Naive thymus-derived CD4-positive, alpha-beta T cell (primary cell): ENCODE results near the gene OFD1. TPM values are rescaled to one million over a fixed set of nuclear protein-coding genes. Genes with fewer than 3 reads are reported as not detected.

ENCODE experiments used
- ATAC-seq: fragments of 150-1000 bp; cut with Tn5 transposase; 2 replicates; pipeline ENCODE4 v1.10.0; 2021; ENCODE audit warnings: mild to moderate bottlenecking, moderate library complexity
- CTCF ChIA-PET: fragments of 350-600 bp; sonication (Branson Sonifier 250); formaldehyde crosslinking; loops from one replicate; lab custom pipeline; 2021; ENCODE audit warnings: antibody characterized with exemption; lab: Charles Lee
- POLR2A ChIA-PET: fragments of 350-600 bp; sonication (Branson Sonifier 250); formaldehyde crosslinking; loops from one replicate; lab custom pipeline; 2021; ENCODE audit warnings: antibody characterized with exemption, inconsistent platforms; lab: Charles Lee
- DNase-seq, 9 donors: peaks; one replicate each; pipeline versions ENCODE4 v3.0.0 to v3.0.0-alpha.2; 2020 to 2022; ENCODE audit warnings: mixed read lengths in 1 of 9
- H3K27ac ChIP-seq: one replicate; pipeline ENCODE4 v1.7.0; 2013; ENCODE audit warnings: mild to moderate bottlenecking, low read depth, low read length, moderate library complexity
- H3K27me3 ChIP-seq, 2 donors: one replicate each; pipeline ENCODE4 v1.7.0; 2013; ENCODE audit warnings: low read length in 2 of 2, mild to moderate bottlenecking in 2 of 2, moderate library complexity in 2 of 2; ENCODE audit not compliant: control insufficient read depth in 2 of 2, insufficient read depth in 2 of 2
- H3K36me3 ChIP-seq, 3 experiments: 1 replicate in 2 of 3; 2 replicates in 1 of 3; pipeline ENCODE4 v1.7.0; 2013; ENCODE audit warnings: low read length in 3 of 3, mild to moderate bottlenecking in 3 of 3, moderate library complexity in 1 of 3; ENCODE audit not compliant: insufficient read depth in 3 of 3, control insufficient read depth in 2 of 3
- H3K4me1 ChIP-seq, 2 donors: one replicate each; pipeline ENCODE4 v1.7.0; 2013; ENCODE audit warnings: low read length in 2 of 2, mild to moderate bottlenecking in 2 of 2, moderate library complexity in 1 of 2; ENCODE audit not compliant: control insufficient read depth in 2 of 2, insufficient read depth in 2 of 2
- H3K4me3 ChIP-seq: 2 replicates; pipeline ENCODE4 v1.7.0; 2013; ENCODE audit warnings: mild to moderate bottlenecking, low read length
- H3K9me3 ChIP-seq, 3 experiments: 1 replicate in 2 of 3; 2 replicates in 1 of 3; pipeline ENCODE4 v1.7.0; 2013; ENCODE audit warnings: low read length in 3 of 3; ENCODE audit not compliant: control insufficient read depth in 2 of 3
- H3K27ac Mint-ChIP-seq, 9 donors: one replicate each; pipeline ENCODE4 v1.8.0; 2020 to 2022; ENCODE audit warnings: mixed read lengths in 9 of 9, mild to moderate bottlenecking in 8 of 9, moderate library complexity in 5 of 9, inconsistent platforms in 2 of 9
- H3K27me3 Mint-ChIP-seq, 5 donors: one replicate each; pipeline ENCODE4 v1.8.0; 2021 to 2022; ENCODE audit warnings: mixed read lengths in 5 of 5, mild to moderate bottlenecking in 1 of 5
- H3K36me3 Mint-ChIP-seq, 5 donors: one replicate each; pipeline ENCODE4 v1.8.0; 2020 to 2022; ENCODE audit warnings: mixed read lengths in 5 of 5, mild to moderate bottlenecking in 3 of 5, inconsistent platforms in 1 of 5
- H3K4me1 Mint-ChIP-seq, 7 donors: one replicate each; pipeline ENCODE4 v1.8.0; 2020 to 2022; ENCODE audit warnings: mixed read lengths in 7 of 7, mild to moderate bottlenecking in 3 of 7, inconsistent platforms in 1 of 7
- H3K4me3 Mint-ChIP-seq, 10 donors: one replicate each; pipeline ENCODE4 v1.8.0; 2020 to 2022; ENCODE audit warnings: mild to moderate bottlenecking in 10 of 10, mixed read lengths in 10 of 10, moderate library complexity in 6 of 10, inconsistent platforms in 2 of 10
- H3K9me3 Mint-ChIP-seq, 11 donors: one replicate each; pipeline ENCODE4 v1.8.0; 2020 to 2022; ENCODE audit warnings: mixed read lengths in 11 of 11, mild to moderate bottlenecking in 4 of 11, inconsistent platforms in 1 of 11, moderate library complexity in 1 of 11
- intact Hi-C, 2 donors: fragments of 100-400 bp; cut with micrococcal nuclease; formaldehyde crosslinking; loops; one replicate each; pipeline ENCODE4 v1.15.1; 2023
- polyA plus RNA-seq, 2 donors: library from polyadenylated mRNA; unstranded; fragments of 300-500 nt; fragmentation: Illumina TruSeq; gene quantifications; one replicate each; pipeline ENCODE4 v1.2.3, GENCODE V29; 2021
- total RNA-seq, 6 experiments: library from RNA in 5 of 6; stranded (reverse) in 5 of 6; gene quantifications; 1 replicate in 5 of 6; 2 replicates in 1 of 6; pipeline ENCODE4 v1.2.3 and lab custom pipeline; 2021 to 2026

The OFD1 gene
- total and polyA plus RNA-seq, 7 experiments from 2014 or later, result 30.4 to 142 (median 50.4) TPM

- H3K27me3 ChIP-seq, result no peaks in the 10 kb centered on the region
- H3K27ac Mint-ChIP-seq, result peak overlapping the region; percentile 68 to 91 (median 78)
- DNase-seq (peak in 6 of 9 donors; percentile 14 to 53 (median 28)), ATAC-seq (peak; percentile 91)
- H3K36me3 Mint-ChIP-seq, result peaks cover 0 to 28% (median 3%) of the 10 kb centered on the region in 5 donors
- peak overlapping the region; percentile 5 to 75 (median 43) for H3K4me3 Mint-ChIP-seq
- H3K4me1 Mint-ChIP-seq, result peaks cover 0 to 34% (median 20%) of the 10 kb centered on the region in 7 donors
- intact Hi-C loops, result loop anchor here in 1 of 2 donors (2.0 kb wide), 1 partner anchor 236 kb away; no protein-coding TSS in a partner anchor
- H3K9me3 Mint-ChIP-seq, result no peaks in the 10 kb centered on the region
- peaks cover 0 to 22% of the 10 kb centered on the region in 2 donors for H3K4me1 ChIP-seq
- CTCF ChIA-PET, result no interaction called here
- POLR2A ChIA-PET, result interaction anchor here (0.8 to 1.0 kb wide), 2 partner anchors 8 to 28 kb away, joined by 5 read pairs; partner anchors contain the start of genes OFD1 and TRAPPC2
- H3K27ac ChIP-seq, result peak overlapping the region; percentile 48
- H3K9me3 ChIP-seq, result no peaks in the 10 kb centered on the region
- peaks cover 4 to 27% (median 13%) of the 10 kb centered on the region in 3 experiments for H3K36me3 ChIP-seq
- no peak overlapping the region for H3K4me3 ChIP-seq
- H3K27me3 Mint-ChIP-seq, result no peaks in the 10 kb centered on the region
Observed at GRCh38 chrX:13742397-13743176, 8.0 kb downstream of the OFD1 start.

- peak; percentile 60 for ATAC-seq
- Mint-ChIP-seq H3K27me3 (no peaks in the 10 kb centered on the region), H3K4me3 (no peak overlapping the region), H3K36me3 (peaks cover 0 to 19% (median 5%) of the 10 kb centered on the region in 5 donors), H3K27ac (peak overlapping the region in 4 of 9 donors; percentile 60 to 89 (median 66)), H3K9me3 (no peaks in the 10 kb centered on the region), H3K4me1 (peaks cover 1 to 29% (median 10%) of the 10 kb centered on the region in 7 donors)
- ChIA-PET CTCF (interaction anchor here (0.6 to 1.2 kb wide), 5 partner anchors 25 to 285 kb away, joined by 3 to 4 read pairs (median 4); no protein-coding TSS in a partner anchor), POLR2A (interaction anchor here (0.8 to 2.5 kb wide), 2 partner anchors 12 to 95 kb away, joined by 3 to 18 read pairs; partner anchors contain the start of genes OFD1, TCEANC and TRAPPC2)
- peak in 4 of 9 donors; percentile 14 to 28 (median 22) for DNase-seq
- Histone ChIP-seq H3K36me3 (peaks cover 4 to 46% (median 18%) of the 10 kb centered on the region in 3 experiments), H3K27me3 (no peaks in the 10 kb centered on the region), H3K27ac (no peak overlapping the region), H3K4me1 (peaks cover 0 to 8% of the 10 kb centered on the region in 2 donors), H3K4me3 (no peak overlapping the region), H3K9me3 (no peaks in the 10 kb centered on the region)
- intact Hi-C loops, result loop anchor here (1.0 to 2.0 kb wide), 2 partner anchors 13 to 90 kb away; partner anchors contain the start of genes OFD1 (in 1 of the 2) and TRAPPC2 (in 1 of the 2)
Observed at GRCh38 chrX:13747836-13748235, 13.3 kb downstream of the OFD1 start.

DNA sequence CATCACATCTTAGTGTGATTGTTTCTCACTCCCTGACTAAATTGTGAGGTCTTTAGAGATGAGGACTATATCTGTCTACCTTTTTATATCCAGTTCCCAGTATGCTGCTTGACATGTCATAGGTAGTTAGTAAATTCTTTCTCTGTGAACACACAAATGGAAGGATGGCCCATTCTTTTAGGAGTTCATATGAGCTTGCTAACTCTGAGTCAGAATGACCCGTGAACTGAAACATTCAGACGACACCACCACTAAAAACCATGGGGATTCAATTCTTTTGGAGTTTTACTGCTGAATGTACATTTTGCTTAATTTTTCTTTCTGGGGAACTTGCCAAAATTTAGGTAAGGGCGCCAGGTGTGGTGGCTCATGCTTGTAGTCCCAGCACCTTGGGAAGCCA lies 13.9 kb downstream of the OFD1 start:
- Histone ChIP-seq H3K27ac (no peak overlapping the region), H3K4me1 (peaks cover 0 to 4% of the 10 kb centered on the region in 2 donors), H3K4me3 (no peak overlapping the region), H3K9me3 (no peaks in the 10 kb centered on the region), H3K36me3 (peaks cover 4 to 47% (median 21%) of the 10 kb centered on the region in 3 experiments), H3K27me3 (no peaks in the 10 kb centered on the region)
- intact Hi-C loops, result loop anchor here (1.0 to 2.0 kb wide), 2 partner anchors 14 to 90 kb away; partner anchors contain the start of genes OFD1 (in 1 of the 2) and TRAPPC2 (in 1 of the 2)
- ChIA-PET POLR2A (interaction anchor here (2.5 kb wide), 1 partner anchor 13 kb away, joined by 18 read pairs; the partner anchor contains the start of genes OFD1 and TRAPPC2), CTCF (interaction anchor here (0.6 to 1.2 kb wide), 2 partner anchors 26 to 86 kb away, joined by 4 read pairs; no protein-coding TSS in a partner anchor)
- no peak overlapping the region for H3K4me3 Mint-ChIP-seq
- no peaks in the 10 kb centered on the region for H3K27me3 Mint-ChIP-seq
- peaks cover 5 to 28% (median 14%) of the 10 kb centered on the region in 7 donors for H3K4me1 Mint-ChIP-seq
- no peak for ATAC-seq
- DNase-seq, result no peak
- H3K9me3 Mint-ChIP-seq, result no peaks in the 10 kb centered on the region
- peaks cover 0 to 23% (median 9%) of the 10 kb centered on the region in 5 donors for H3K36me3 Mint-ChIP-seq
- H3K27ac Mint-ChIP-seq, result peak overlapping the region in 1 of 9 donors; percentile 5

GRCh38 chrX:13750204-13750603 lies 15.7 kb downstream of the OFD1 start:
- intact Hi-C loops, result loop anchor here (1.0 to 2.0 kb wide), 3 partner anchors 15 to 282 kb away; partner anchors contain the start of genes OFD1 (in 1 of the 2) and TRAPPC2 (in 1 of the 2)
- no peak overlapping the region for H3K4me3 Mint-ChIP-seq

GRCh38 chrX:13750812-13751211 lies 16.3 kb downstream of the OFD1 start:
- Mint-ChIP-seq H3K27ac (peak overlapping the region in 3 of 9 donors; percentile 32 to 48 (median 33)), H3K4me3 (no peak overlapping the region), H3K27me3 (no peaks in the 10 kb centered on the region), H3K9me3 (no peaks in the 10 kb centered on the region), H3K36me3 (peaks cover 0 to 19% (median 6%) of the 10 kb centered on the region in 5 donors), H3K4me1 (peaks cover 6 to 36% (median 15%) of the 10 kb centered on the region in 7 donors)
- Histone ChIP-seq H3K27ac (no peak overlapping the region), H3K4me3 (no peak overlapping the region), H3K27me3 (no peaks in the 10 kb centered on the region), H3K36me3 (peaks cover 4 to 32% (median 13%) of the 10 kb centered on the region in 3 experiments), H3K4me1 (peaks cover 4 to 8% of the 10 kb centered on the region in 2 donors), H3K9me3 (no peaks in the 10 kb centered on the region)
- ChIA-PET CTCF (interaction anchor here (1.0 to 2.9 kb wide), 2 partner anchors 55 to 281 kb away, joined by 3 to 10 read pairs; no protein-coding TSS in a partner anchor), POLR2A (interaction anchor here (0.7 to 2.0 kb wide), 3 partner anchors 16 to 832 kb away, joined by 3 to 5 read pairs (median 3); partner anchors contain the start of genes OFD1 and TRAPPC2)
- ATAC-seq (no peak), DNase-seq (no peak)
- intact Hi-C loops, result loop anchor here (1.0 to 2.0 kb wide), 3 partner anchors 16 to 281 kb away; partner anchors contain the start of genes OFD1 (in 1 of the 2) and TRAPPC2 (in 1 of the 2)

More at GRCh38 chrX:13750204-13750603, 15.7 kb downstream of the OFD1 start:
- peak in 7 of 9 donors; percentile 23 to 52 (median 38) for DNase-seq
- Mint-ChIP-seq H3K4me1 (peaks cover 6 to 32% (median 14%) of the 10 kb centered on the region in 7 donors), H3K27me3 (no peaks in the 10 kb centered on the region), H3K9me3 (no peaks in the 10 kb centered on the region), H3K36me3 (peaks cover 0 to 23% (median 6%) of the 10 kb centered on the region in 5 donors), H3K27ac (peak overlapping the region in 5 of 9 donors; percentile 33 to 74 (median 42))
- ATAC-seq, result peak; percentile 68
- Histone ChIP-seq H3K27me3 (no peaks in the 10 kb centered on the region), H3K4me3 (no peak overlapping the region), H3K36me3 (peaks cover 4 to 38% (median 17%) of the 10 kb centered on the region in 3 experiments), H3K4me1 (peaks cover 4 to 7% of the 10 kb centered on the region in 2 donors), H3K27ac (no peak overlapping the region), H3K9me3 (no peaks in the 10 kb centered on the region)
- ChIA-PET CTCF (interaction anchor here (1.0 to 2.9 kb wide), 2 partner anchors 54 to 282 kb away, joined by 3 to 10 read pairs; no protein-coding TSS in a partner anchor), POLR2A (interaction anchor here (2.0 kb wide), 1 partner anchor 15 kb away, joined by 5 read pairs; the partner anchor contains the start of genes OFD1 and TRAPPC2)
